AG09319 (cell line): ENCODE data around the gene FKBP15.
"Not testable (repeated sequence)": the region's sequence is repeated elsewhere in the genome, so short reads cannot be mapped to it uniquely, and the experiment has no call there.

Source experiments
- DNase-seq: peaks from one replicate; pipeline ENCODE4 v3.0.0-alpha.2; 2010; ENCODE audit warnings: low read depth; ENCODE audit errors: extremely low read depth
- CTCF ChIP-seq: IDR thresholded peaks from 2 replicates; pipeline ENCODE4 v1.5.1; 2011; ENCODE audit warnings: low read depth, mild to moderate bottlenecking, inconsistent platforms, low read length, moderate library complexity

The FKBP15 gene

DNA sequence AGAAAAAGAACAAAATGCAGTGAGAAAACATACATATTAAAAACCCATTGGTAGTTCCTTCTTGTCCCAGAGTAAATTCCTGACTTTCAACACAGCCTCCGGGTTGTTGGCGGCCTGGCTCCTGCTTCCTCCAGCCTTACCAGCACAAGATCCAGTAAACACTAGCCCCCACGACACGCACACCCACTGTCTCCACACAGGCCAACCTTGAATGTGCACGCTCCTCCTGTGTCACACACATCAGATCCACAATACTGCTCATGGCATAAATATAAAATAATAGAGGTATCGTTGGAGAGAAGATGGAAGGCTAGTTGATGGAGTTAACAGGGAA is 72.7 kb downstream of the FKBP15 start:
- no peak for TF ChIP-seq CTCF
- DNase-seq, result no peak

- TF ChIP-seq CTCF, result no peak
- no peak for DNase-seq
Observed at GRCh38 chr9:113143432-113144227, 77.4 kb downstream of the FKBP15 start.

DNA sequence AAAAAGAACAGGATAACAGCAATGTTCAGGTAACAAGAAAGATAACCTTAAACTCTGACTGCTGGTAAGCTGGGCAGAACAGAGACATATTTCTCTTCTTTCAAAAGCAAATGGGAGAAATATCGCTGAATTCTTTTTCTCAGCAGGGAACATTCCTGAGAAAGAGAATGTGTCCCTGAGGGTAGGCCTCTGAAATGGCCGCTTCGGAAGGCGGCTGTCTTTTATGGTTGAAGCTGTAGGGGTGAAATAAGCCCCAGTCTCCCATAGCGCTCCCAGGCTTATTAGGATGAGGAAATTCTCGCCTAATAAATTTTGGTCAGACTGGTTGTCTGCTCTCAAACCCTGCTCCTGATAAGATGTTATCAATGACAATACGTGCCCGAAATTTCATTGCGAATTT is 80.2 kb downstream of the FKBP15 start:
- DNase-seq, result not testable (repeated sequence)

DNA sequence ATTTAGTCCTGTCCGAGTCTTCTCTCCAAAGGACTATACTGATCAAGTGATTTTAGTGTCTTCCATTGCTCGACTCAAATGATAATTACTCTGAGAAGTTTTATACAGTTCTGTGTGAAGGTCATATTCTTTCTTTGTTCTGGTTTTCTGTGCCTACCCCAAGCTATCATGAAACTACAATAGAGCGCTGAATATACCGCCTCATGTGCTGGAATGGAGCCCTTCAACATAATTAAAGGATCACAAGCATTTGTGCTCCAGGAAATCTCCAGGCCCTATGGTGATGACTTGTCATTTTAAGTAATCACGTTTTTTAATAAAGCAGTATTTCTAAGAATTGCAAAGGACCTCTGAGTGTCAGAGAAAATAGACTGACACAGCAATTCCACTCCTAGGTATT is 81.1 kb downstream of the FKBP15 start:
- no peak for TF ChIP-seq CTCF

GRCh38 chr9:113139225-113139829 is 81.8 kb downstream of the FKBP15 start:
- DNase-seq, result no peak
- no peak for TF ChIP-seq CTCF

More for the DNA sequence above, 81.1 kb downstream of the FKBP15 start:
- DNase-seq, result no peak

DNA sequence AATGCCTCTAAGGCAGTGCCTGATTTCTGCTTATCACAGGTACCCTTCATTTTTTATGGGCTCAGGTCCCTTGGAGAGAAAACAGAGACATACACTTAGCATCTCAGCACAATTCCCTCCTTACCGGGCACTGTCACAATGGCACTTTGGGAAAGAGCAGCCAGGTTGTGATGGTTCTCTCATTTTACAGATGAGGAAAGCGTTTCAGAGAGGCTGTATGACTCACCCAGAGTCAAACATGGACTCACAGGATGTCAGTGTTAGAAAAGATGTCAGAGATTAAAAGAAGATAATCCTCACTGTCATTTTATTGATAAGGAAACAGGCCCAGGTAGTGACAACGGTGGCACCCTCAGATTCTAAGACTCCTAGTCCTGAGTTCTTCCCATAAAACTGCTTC is 82.3 kb downstream of the FKBP15 start:
- no peak for DNase-seq
- no peak for TF ChIP-seq CTCF

- TF ChIP-seq CTCF, result no peak
- DNase-seq, result no peak
Observed at GRCh38 chr9:113137196-113138168, 83.6 kb downstream of the FKBP15 start.
